Ovary (tissue), 3 donors: Measurements from ENCODE around the gene ABTB2.

Experiments
- CTCF ChIP-seq, 3 donors: fragments of 450-650 bp in 2 of 3; fragments of 200-600 bp in 1 of 3; IDR thresholded peaks; one replicate each; pipeline versions ENCODE4 v1.5.1 to v1.8.0; 2016 to 2022; ENCODE audit warnings: antibody characterized with exemption in 3 of 3, mild to moderate bottlenecking in 1 of 3
- EP300 ChIP-seq: sonication (generic); formaldehyde crosslinking; IDR thresholded peaks from one replicate; pipeline ENCODE4 v1.6.1; 2017; ENCODE audit warnings: antibody characterized with exemption
- POLR2A ChIP-seq: fragments of 450-650 bp; IDR thresholded peaks from one replicate; pipeline ENCODE4 v1.6.1; 2017; ENCODE audit warnings: antibody characterized with exemption, mild to moderate bottlenecking, moderate library complexity
- donor health status: DM: no; HTN: no; CAD: no.

GRCh38 chr11:34351687-34352469 is 5.9 kb downstream of the ABTB2 start:
- TF ChIP-seq CTCF (IDR thresholded peaks at IDR 0.05) = no peak
- no peak for TF ChIP-seq POLR2A
- TF ChIP-seq EP300 = no peak
